Liver (tissue), 9 donors: ENCODE results near the gene PLCG2. TPM values are rescaled to one million over a fixed set of nuclear protein-coding genes. Genes with fewer than 3 reads are reported as not detected.

Source experiments
- DNase-seq: peaks from one replicate; pipeline ENCODE4 v3.0.0-alpha.2; 2017; ENCODE audit warnings: low spot score
- H3K27ac ChIP-seq, 2 donors: one replicate each; pipeline ENCODE4 v1.7.0; 2013; ENCODE audit warnings: inconsistent platforms in 2 of 2, low read length in 2 of 2, control low read depth in 1 of 2, low read depth in 1 of 2, mild to moderate bottlenecking in 1 of 2
- H3K27me3 ChIP-seq, 4 donors: one replicate each; pipeline versions ENCODE4 v1.6.1 to v1.7.0; 2013; ENCODE audit warnings: low read length in 3 of 4, inconsistent platforms in 1 of 4, mild to moderate bottlenecking in 1 of 4, moderate library complexity in 1 of 4; ENCODE audit not compliant: control insufficient read depth in 4 of 4, insufficient read depth in 4 of 4
- H3K36me3 ChIP-seq, 4 donors: one replicate each; pipeline versions ENCODE4 v1.6.1 to v1.7.0; 2013; ENCODE audit warnings: low read length in 3 of 4, mild to moderate bottlenecking in 3 of 4, low read depth in 1 of 4, moderate library complexity in 1 of 4; ENCODE audit not compliant: control insufficient read depth in 4 of 4, insufficient read depth in 3 of 4
- H3K4me1 ChIP-seq, 4 donors: one replicate each; pipeline versions ENCODE4 v1.6.1 to v1.7.0; 2013; ENCODE audit warnings: low read length in 3 of 4, mild to moderate bottlenecking in 3 of 4, moderate library complexity in 1 of 4; ENCODE audit not compliant: control insufficient read depth in 4 of 4, insufficient read depth in 4 of 4
- H3K4me3 ChIP-seq, 3 donors: one replicate each; pipeline versions ENCODE4 v1.6.1 to v1.7.0; 2013; ENCODE audit warnings: low read length in 3 of 3, control low read depth in 1 of 3, low read depth in 1 of 3, mild to moderate bottlenecking in 1 of 3
- H3K9ac ChIP-seq, 2 donors: one replicate each; pipeline ENCODE4 v1.7.0; 2013; ENCODE audit warnings: low read length in 2 of 2, mild to moderate bottlenecking in 2 of 2, moderate library complexity in 2 of 2, control low read depth in 1 of 2, low read depth in 1 of 2
- H3K9me3 ChIP-seq, 4 donors: one replicate each; pipeline versions ENCODE4 v1.6.1 to v1.7.0; 2013; ENCODE audit warnings: low read length in 3 of 4; ENCODE audit not compliant: control insufficient read depth in 4 of 4
- EGR1 ChIP-seq, 2 donors: IDR thresholded peaks; 2 replicates each; pipeline ENCODE4 v1.6.1; 2016 to 2018; ENCODE audit warnings: antibody characterized with exemption in 2 of 2, low read depth in 2 of 2
- FOXA1 ChIP-seq: IDR thresholded peaks from 2 replicates; pipeline ENCODE4 v1.6.1; 2016; ENCODE audit warnings: antibody characterized with exemption
- FOXA2 ChIP-seq: IDR thresholded peaks from 2 replicates; pipeline ENCODE4 v1.6.1; 2016; ENCODE audit warnings: antibody characterized with exemption
- GABPA ChIP-seq, 2 donors: IDR thresholded peaks in 1 of 2; conservative IDR thresholded peaks in 1 of 2; 2 replicates each; pipeline ENCODE4 v1.6.1; 2016; ENCODE audit warnings: antibody characterized with exemption in 2 of 2, mild to moderate bottlenecking in 1 of 2, moderate library complexity in 1 of 2
- HNF4A ChIP-seq, 2 donors: conservative IDR thresholded peaks; 2 replicates each; pipeline ENCODE4 v1.6.1; 2016; ENCODE audit warnings: antibody characterized with exemption in 2 of 2, mild to moderate bottlenecking in 2 of 2
- HNF4G ChIP-seq: IDR thresholded peaks from 2 replicates; pipeline ENCODE4 v1.6.1; 2016; ENCODE audit warnings: antibody characterized with exemption
- JUND ChIP-seq, 2 donors: IDR thresholded peaks; 2 replicates each; pipeline ENCODE4 v1.6.1; 2016; ENCODE audit warnings: antibody characterized with exemption in 2 of 2
- MAX ChIP-seq: IDR thresholded peaks from 2 replicates; pipeline ENCODE4 v1.6.1; 2016; ENCODE audit warnings: antibody characterized with exemption
- NR2F2 ChIP-seq: IDR thresholded peaks from 2 replicates; pipeline ENCODE4 v1.6.1; 2016; ENCODE audit warnings: antibody characterized with exemption
- RAD21 ChIP-seq, 2 donors: IDR thresholded peaks; 2 replicates each; pipeline ENCODE4 v1.6.1; 2016; ENCODE audit warnings: antibody characterized with exemption in 2 of 2, mild to moderate bottlenecking in 2 of 2
- REST ChIP-seq: IDR thresholded peaks from 2 replicates; pipeline ENCODE4 v1.6.1; 2016; ENCODE audit warnings: antibody characterized with exemption, mild to moderate bottlenecking
- RXRA ChIP-seq, 2 donors: IDR thresholded peaks; 2 replicates each; pipeline ENCODE4 v1.6.1; 2017 to 2018; ENCODE audit warnings: antibody characterized with exemption in 2 of 2, mild to moderate bottlenecking in 1 of 2
- SP1 ChIP-seq: IDR thresholded peaks from 2 replicates; pipeline ENCODE4 v1.6.1; 2018; ENCODE audit warnings: antibody characterized with exemption, mild to moderate bottlenecking
- TAF1 ChIP-seq: conservative IDR thresholded peaks from 2 replicates; pipeline ENCODE4 v1.6.1; 2016; ENCODE audit warnings: antibody characterized with exemption, mild to moderate bottlenecking
- YY1 ChIP-seq: IDR thresholded peaks from 2 replicates; pipeline ENCODE4 v1.6.1; 2016; ENCODE audit warnings: antibody characterized with exemption, mild to moderate bottlenecking
- ZBTB33 ChIP-seq: IDR thresholded peaks from 2 replicates; pipeline ENCODE4 v1.6.1; 2016; ENCODE audit warnings: antibody characterized with exemption
- WGBS: extraction: QIAGEN DNeasy Blood & Tissue Kit; methylation state at CpG from one replicate; pipeline ENCODE4 v1.1.7; 2013; 5-methylcytosine and 5-hydroxymethylcytosine counted together
- polyA plus RNA-seq, 2 donors: library from polyadenylated mRNA; stranded (reverse) in 1 of 2; unstranded in 1 of 2; fragments of 200-250 nt in 1 of 2; fragments of >200 nt in 1 of 2; fragmentation: Nextera tagmentation in 1 of 2; extraction: Ambion mirVana in 1 of 2; gene quantifications; one replicate each; pipeline versions ENCODE4 v1.2.1 to v1.2.3, GENCODE V29; 2013 to 2015
- total RNA-seq, 2 donors: library from RNA; depleted of rRNA; stranded (reverse); fragments of >200 nt; gene quantifications; one replicate each; pipeline ENCODE4 v1.2.3, GENCODE V29; 2014
- TF ChIP-seq, protein P1 (sequence below): fragments of 150-350 bp; IDR thresholded peaks from 2 replicates; pipeline ENCODE4 v1.5.1; 2017; ENCODE audit warnings: improper control_type of control experiment, low read depth, low read length; ENCODE audit not compliant: missing input control
- TF ChIP-seq, protein P2 (sequence below): IDR thresholded peaks from 2 replicates; pipeline ENCODE4 v1.6.1; 2016; ENCODE audit warnings: antibody characterized with exemption
- donor health status: healthy.
- donor health status: healthy.
- donor health status: healthy.
- donor health status: healthy.
- donor health status: healthy.

The PLCG2 gene
- total and polyA plus RNA-seq, 4 donors: 7.1 to 21.6 (median 15.8) TPM

GRCh38 chr16:81837312-81837751, 58.2 kb downstream of the PLCG2 start:
- 73% methylated on average over 9 of the region's 9 CpGs for WGBS
- no peak overlapping the region for H3K4me3 ChIP-seq
- no peaks in the 10 kb centered on the region for H3K27me3 ChIP-seq
- H3K27ac ChIP-seq: no peak overlapping the region
- DNase-seq: no peak
- no peak for TF ChIP-seq RAD21 (IDR thresholded peaks at IDR 0.05)
- TF ChIP-seq GABPA (IDR thresholded peaks at IDR 0.05 in 1 of 2, conservative IDR thresholded peaks at IDR 0.05 in 1 of 2): no peak
- no peak for TF ChIP-seq RXRA (IDR thresholded peaks at IDR 0.05)
- TF ChIP-seq HNF4A (conservative IDR thresholded peaks at IDR 0.05): no peak
- TF ChIP-seq, protein P1, sequence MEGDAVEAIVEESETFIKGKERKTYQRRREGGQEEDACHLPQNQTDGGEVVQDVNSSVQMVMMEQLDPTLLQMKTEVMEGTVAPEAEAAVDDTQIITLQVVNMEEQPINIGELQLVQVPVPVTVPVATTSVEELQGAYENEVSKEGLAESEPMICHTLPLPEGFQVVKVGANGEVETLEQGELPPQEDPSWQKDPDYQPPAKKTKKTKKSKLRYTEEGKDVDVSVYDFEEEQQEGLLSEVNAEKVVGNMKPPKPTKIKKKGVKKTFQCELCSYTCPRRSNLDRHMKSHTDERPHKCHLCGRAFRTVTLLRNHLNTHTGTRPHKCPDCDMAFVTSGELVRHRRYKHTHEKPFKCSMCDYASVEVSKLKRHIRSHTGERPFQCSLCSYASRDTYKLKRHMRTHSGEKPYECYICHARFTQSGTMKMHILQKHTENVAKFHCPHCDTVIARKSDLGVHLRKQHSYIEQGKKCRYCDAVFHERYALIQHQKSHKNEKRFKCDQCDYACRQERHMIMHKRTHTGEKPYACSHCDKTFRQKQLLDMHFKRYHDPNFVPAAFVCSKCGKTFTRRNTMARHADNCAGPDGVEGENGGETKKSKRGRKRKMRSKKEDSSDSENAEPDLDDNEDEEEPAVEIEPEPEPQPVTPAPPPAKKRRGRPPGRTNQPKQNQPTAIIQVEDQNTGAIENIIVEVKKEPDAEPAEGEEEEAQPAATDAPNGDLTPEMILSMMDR: no peak
- no peak for TF ChIP-seq FOXA1
- TF ChIP-seq REST: no peak
- TF ChIP-seq, protein P2, sequence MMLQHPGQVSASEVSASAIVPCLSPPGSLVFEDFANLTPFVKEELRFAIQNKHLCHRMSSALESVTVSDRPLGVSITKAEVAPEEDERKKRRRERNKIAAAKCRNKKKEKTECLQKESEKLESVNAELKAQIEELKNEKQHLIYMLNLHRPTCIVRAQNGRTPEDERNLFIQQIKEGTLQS: no peak
- TF ChIP-seq FOXA2: no peak
- no peak for TF ChIP-seq YY1
- no peak for TF ChIP-seq MAX
- TF ChIP-seq SP1: no peak
- TF ChIP-seq EGR1 (IDR thresholded peaks at IDR 0.05; ENCODE audit: low read depth in 2 of 2): no peak
- no peak for TF ChIP-seq NR2F2
- no peak for TF ChIP-seq TAF1
- TF ChIP-seq ZBTB33: no peak
- no peak for TF ChIP-seq JUND (IDR thresholded peaks at IDR 0.05)
- no peak for TF ChIP-seq HNF4G
- H3K36me3 ChIP-seq: no peaks in the 10 kb centered on the region
- no peaks in the 10 kb centered on the region for H3K4me1 ChIP-seq
- no peak overlapping the region for H3K9ac ChIP-seq
- no peaks in the 10 kb centered on the region for H3K9me3 ChIP-seq
